ENCODE results near the gene FGF14.

GRCh38 chr13:102017248-102017647 is 384.6 kb downstream of the FGF14 start:
- TF ChIP-seq CTCF (IDR thresholded peaks at IDR 0.05): no peak
- TF ChIP-seq EZH2 (IDR thresholded peaks at IDR 0.05; ENCODE audit: borderline replicate concordance, insufficient read depth, low read depth, low read length, poor library complexity, severe bottlenecking): no peak

Data from B cell (primary cell).